Glomerular endothelial cell (primary cell): ENCODE data around the gene MAP1B. TPM values are rescaled to one million over a fixed set of nuclear protein-coding genes. Genes with fewer than 3 reads are reported as not detected.

Experiments used
- DNase-seq: peaks from one replicate; pipeline ENCODE4 v3.0.0-alpha.2; 2011; ENCODE audit warnings: low read depth, low spot score; ENCODE audit errors: extremely low read depth
- total RNA-seq: library from RNA; depleted of rRNA; stranded (reverse); fragments of >200 nt; gene quantifications from 2 replicates; pipeline ENCODE4 v1.2.3, GENCODE V29; 2015

Gene MAP1B
- total RNA-seq, 1 donor from 2014 or later = 401 TPM

DNA sequence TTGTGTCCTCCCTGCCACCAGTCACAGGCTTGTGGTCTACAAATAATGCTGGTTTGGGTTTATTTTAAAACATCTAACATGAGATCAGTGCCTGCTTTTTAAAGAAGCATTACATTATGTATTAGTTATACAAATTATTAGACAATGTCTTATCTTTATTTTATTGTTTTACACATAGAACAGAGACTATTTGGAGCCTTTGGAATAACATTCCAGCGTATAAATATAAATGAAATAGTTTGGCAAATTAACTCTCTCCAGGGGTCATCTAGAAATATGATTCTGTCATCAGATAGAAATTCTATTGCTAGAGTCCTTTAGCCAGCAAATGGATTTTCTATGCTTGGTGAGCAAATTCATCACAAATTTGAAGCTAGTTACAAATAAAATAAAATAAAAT, 22.4 kb downstream of the MAP1B start:
- DNase-seq = no peak

DNA sequence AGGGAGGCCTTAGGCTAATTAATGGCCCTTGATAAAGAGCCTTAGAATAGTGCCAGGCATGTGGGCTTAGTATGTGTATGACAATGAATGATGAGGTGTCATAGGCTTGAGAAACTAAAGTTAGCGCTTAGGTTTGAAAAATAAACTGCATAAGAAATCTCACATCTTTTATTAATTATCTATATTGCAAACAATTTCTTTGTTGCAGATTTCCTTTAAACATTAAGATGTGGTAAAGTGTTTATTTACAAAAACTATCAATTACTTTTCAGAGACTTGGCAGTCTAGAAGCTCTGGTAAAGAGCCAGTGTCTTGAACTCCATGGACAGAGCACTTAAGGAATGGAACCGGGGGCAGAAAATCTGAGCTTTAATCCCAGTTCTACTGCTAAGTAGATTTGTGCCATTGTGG, 23.1 kb downstream of the MAP1B start:
- no peak for DNase-seq

DNA sequence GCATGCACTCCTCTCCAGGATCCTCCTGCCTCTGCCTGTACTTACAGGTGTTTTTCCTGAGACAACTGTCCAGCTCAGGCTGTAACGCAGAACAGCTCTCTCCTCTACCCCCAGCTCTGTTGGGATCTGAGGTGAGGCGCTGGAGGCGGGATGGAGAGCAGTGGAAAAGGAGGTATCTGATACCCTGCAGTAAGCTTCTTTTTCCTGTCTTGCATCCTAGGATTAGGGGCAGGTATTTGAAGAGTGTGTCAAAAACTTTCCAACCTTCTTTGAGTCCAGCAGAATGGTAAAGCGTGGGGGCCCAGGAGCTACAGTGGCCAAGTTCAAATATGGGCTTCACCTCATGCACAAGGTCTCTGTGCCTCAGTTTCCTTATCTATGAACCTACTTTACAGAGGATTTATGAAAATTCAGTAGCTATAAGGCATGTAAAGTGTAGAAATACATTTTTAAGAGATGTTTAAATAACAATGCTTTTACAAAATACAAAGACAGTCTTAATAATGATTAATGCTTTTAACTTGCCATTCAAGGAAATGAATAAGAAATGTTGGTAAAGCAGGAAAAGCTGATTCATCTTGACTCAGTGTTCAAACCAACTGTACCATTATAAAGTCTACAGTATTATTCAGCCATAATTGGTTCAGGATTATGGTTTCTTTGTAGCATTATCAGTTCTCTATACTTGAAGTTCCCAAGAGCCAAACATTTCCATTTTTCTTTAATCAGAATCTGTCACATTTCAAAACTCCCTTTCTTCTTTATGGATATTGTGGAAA, 26.1 kb downstream of the MAP1B start:
- DNase-seq = no peak

DNA sequence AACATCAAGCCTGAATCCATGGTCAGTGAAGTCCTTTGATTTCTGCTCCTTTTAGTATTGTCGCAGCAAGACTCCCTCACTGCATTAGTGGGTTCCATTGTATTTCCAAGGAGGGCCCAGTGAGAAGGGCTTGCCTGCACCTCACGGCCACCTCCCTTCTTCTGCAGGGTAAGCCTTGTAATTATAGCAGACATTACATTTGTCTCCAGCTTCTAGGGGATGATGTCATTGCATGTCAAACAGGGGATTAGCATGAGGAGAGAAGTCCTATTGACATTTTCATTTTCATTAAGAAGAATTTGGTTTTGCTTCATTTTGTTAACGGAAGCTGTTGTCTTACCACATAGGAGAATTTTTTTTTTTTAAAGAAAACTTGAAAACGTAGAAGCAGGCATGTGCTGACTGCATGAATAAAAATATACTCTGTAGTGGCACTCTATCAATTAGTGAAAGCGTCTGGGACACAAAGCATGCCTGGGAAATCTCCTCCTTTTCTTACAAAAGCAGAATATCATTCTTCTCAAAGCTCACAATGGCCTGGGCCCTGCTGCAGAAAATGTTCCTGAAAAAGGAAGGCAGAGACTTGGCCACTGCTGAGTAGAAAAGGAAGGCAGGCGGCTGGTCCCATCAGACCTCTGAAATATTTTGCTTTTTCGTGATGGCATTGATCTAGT, 27.1 kb downstream of the MAP1B start:
- DNase-seq = no peak

DNA sequence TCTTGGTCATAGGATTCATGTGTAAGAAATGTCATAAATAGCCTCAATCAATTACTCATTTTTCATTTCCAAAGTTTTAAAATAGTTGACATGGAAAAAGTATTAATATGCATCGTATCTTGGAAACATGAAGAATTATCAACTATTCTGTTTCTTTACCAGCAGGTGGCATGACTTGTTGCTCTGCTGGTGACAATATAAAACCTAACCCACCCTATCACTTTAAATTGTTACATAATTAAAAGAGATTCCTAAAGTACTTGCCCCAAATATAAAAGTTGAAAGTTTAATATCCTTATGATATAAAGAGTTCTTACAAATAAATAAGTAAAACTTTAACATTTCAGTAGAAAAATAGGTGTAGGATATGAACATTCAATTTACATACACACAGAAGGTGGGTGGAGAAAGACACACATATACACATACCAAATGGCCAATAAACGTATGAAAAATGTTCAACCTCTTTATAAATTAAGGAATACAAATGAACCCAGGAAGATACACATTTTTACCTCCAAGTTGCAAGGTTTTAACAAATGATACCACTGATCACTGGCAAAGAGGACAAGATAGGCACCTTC, 30.6 kb downstream of the MAP1B start:
- no peak for DNase-seq

DNA sequence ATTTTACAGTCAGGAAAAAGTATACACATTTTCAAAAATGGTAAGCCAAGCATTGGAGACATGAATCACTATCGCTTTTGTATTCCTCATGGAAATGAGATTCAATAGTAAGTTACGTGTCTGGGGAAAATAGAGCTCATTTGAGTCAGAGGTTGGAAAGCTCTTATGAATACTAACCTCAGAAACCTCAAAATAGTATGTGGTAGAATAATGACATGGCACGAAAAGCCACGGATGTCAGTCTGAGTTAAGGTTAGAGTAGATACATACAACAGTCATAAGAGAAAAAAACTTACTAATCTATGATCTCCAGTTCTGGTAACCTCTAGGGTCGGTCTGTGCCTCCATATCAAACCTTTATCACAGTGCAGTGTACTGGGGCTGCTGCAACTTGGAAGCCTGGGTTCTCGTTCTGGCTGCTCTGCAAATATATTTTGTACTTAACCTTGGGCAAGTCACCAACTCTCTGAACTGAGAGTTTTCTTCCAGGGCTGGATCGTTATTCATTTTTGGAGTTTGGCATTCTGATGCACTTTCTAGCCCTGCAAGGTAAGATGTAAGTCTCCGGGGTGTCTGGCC, 31.8 kb downstream of the MAP1B start:
- DNase-seq = no peak

DNA sequence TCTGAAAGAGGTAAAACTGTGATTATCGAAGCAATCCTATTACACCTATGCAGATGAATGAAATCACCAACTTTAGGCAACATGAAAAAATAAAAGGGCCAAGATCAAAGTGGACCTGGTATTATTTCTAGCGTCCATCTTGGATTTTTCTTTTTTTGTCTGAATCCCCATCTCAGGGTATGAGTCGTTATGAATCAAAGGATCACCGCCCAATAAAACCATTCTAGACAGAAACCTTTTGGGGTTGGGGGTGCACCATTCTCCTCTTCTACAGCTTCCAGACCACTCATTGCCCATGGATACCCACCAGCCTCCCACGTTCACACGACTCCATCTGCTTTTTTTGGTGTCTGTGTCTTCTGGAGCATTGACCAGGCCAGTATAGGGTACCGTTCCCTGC, 33.4 kb downstream of the MAP1B start:
- DNase-seq = no peak

DNA sequence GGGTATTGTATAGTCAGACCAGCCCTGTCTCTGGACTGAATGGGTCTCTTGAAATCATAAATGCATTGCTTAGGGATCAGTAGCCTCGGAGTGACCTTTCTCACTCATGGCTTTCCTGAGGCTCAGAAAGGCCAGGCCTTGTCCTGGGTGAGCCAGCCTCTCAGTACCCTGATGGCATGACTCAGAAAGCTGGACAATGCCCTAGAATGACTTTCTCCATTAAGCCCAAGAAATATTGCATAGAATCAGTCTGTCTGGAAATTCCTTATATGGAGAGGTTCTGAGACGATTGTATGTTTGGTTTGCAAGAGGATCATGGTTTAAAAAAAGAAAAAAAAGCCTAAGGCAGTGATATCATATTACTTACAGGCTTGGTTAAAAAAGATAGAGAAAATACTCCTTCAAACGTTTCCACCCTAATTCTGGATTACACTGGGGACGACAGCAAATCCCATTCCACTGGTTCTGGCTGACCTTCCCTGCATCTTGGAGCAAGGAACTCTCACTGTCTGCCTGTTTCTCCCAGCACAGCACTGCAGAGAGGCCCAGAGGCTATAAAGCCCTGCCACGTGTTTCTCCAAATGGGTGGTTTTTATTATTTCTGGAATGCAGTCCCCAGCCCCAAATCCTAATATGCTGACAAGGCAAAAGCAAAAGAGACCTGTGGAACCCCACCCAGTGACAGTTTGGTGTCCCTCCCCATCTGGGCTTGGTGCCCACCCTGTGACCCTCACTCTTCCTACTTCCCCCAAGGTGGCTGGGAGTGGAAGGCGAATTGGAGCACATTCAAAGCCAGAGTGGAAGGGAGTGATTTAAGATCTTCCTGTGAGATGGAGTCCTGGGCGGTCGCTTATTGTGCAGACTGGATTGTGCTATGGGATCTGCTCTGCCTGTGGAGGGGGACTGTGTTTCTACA, 34.4 kb downstream of the MAP1B start:
- peak; percentile 88 for DNase-seq

DNA sequence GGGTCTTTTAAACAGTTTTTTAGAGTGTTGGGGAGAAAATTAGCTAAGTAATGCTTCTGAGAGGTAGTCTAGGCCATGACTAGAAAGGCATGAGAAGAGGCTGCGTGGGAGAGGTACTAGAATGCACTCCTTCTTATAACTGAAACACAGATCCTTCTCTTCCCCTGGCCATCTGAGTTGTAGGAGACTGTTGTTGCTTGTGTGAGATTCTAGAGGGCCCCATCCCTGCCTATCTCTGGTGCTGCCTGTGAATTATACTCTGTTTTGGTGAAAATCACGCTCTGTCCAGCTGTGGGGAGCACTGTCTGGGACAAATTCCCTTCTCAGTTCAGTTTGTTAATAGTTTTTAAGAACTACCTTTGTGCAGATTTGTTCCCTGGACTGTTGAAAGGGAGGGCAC, 37.5 kb downstream of the MAP1B start:
- no peak for DNase-seq

DNA sequence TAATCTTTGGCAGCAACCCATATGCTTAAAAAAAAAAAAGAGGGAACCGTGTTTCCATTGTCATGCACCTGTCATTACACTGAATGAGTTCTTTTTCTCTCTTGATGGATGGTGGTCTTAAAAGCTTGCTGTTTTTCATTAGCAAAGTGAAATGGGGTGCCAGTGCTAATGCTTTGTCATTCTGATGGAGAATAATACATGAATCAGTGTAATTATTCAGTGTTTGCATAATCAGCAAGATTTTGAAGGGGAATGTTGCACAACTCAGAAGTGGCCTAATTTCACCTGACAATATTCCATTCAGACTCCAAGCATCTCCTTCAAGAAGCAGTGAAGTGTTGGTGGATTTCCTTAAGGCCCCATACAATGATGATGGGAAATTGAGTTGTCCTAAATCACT, 38.1 kb downstream of the MAP1B start:
- no peak for DNase-seq

DNA sequence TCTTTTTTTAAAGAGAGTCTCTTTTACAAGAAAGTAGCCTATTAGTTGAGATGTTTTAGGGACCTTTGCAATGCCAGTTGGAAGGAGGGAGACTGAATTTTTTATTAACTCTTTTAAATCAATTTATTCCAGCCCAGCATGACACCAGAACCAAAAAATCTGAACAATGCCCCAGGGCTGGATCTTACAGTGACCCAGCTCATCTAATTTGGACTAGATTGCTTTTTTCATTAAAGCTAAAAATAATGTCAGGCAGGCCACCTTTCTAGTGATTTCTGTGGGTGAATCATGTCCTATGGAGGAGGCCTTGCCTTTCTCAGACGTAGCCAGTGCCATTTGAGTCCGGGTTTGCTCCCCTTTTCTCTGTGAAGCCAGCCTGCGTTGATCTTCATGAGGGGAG, 38.8 kb downstream of the MAP1B start:
- no peak for DNase-seq

DNA sequence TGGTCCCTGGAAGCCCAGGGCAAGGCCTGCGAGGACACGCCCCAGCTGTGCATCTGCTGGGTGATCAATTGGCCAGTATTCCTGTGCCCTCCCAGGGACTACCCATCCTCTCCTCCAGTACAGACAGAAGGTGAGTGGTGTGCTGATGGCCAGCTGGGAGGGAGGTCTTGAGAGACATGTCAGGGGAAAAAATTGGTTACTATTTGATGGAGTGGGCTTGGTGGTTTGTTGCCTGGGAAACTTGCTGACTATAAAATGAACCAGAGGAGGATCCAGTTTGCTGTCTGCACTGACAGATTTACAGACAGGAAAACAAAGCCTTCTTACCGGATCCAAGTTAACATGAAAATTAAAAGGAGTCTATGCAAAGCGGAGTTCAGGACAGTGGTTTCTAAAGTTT, 40.3 kb downstream of the MAP1B start:
- DNase-seq = no peak

DNA sequence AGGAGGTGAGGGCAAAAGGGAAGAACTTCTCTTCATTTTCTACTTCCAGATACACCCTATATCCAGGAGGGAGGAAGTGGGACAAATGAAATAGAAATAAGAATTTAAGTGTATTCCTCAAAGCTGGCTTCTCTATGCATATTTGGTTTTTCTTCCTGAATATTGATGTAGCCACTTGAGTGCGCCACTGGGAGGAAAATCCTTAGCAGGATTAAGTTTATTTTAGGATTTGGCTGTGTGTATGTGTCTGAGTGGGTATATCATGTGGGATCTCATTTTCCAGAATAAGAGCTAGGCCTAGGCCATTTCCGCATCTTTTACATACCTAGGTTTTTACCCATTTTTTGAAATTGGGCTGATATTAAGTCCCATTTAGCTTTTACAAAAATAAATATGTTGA, 42.5 kb downstream of the MAP1B start:
- no peak for DNase-seq

DNA sequence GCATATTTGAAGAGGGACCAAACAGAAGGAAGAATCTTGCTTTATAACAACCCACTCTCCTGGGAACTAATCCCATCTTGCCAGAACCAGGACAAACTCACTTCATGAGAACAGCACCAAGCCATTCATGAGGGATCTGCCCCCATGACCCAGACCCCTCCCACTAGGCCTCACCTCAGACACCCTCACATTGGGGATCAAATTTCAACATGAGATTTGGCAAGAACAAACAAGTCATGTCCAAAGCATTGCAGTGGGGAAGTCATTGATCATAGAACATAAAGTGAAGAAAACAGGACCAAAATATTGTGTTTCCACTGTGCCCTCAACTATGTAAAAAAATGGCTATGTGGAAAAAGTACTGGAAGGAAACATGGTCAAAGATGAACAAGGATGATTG, 43.9 kb downstream of the MAP1B start:
- no peak for DNase-seq

DNA sequence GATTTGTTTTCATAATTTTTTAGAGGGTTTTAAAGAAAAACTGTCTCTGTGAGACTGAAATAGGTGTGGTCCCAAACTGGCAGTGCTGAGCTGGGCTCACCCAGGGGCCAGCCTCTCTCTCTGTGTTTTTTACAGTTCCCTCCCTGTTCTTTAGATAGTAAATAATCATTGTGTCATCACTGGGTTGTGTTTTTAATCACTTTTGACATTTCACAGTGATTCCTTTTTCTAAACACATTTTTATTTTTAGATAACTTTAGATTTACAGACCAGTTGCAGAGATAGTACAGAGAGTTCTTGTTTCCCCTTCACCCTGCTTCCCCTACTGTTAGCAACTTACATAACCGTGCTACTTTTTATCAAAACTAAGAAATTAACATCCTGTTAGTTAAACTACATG, 44.4 kb downstream of the MAP1B start:
- DNase-seq = no peak

DNA sequence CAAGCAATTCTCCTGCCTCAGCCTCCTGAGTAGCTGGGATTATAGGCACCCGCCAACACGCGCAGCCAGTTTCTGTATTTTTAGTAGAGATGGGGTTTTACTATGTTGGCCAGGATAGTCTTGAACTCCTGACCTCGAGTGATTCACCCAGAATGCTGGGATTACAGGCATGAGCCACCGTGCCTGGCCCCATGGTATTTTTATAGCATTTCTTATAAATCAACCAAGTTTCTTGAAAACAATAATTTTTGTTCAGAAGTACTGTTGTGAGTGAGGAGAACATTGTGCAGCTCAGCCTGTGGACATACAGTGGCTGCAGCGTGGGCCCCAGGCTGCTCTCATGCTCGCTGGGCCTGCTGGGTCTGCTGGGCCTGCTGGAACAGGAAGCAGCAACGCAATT, 45.3 kb downstream of the MAP1B start:
- DNase-seq = no peak

DNA sequence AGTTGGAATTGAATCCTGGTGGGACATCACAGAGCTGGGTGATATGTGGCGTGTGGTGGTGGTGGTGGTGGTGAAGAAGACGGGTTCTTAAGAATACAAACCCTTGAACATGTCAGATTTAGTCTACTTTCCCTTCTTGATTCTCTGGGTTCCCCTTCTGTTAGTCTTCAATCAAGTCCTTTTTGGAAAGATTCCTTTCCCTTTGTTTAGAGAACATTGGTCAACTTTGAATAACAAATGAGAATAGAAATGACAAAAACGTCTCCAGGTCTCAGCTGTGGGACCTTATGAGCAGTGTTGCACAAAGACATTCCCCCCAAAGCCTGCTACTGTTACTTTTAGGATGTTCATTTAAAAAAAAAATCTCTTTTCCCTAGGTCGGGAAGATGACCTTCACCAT, 46.3 kb downstream of the MAP1B start:
- DNase-seq = no peak

DNA sequence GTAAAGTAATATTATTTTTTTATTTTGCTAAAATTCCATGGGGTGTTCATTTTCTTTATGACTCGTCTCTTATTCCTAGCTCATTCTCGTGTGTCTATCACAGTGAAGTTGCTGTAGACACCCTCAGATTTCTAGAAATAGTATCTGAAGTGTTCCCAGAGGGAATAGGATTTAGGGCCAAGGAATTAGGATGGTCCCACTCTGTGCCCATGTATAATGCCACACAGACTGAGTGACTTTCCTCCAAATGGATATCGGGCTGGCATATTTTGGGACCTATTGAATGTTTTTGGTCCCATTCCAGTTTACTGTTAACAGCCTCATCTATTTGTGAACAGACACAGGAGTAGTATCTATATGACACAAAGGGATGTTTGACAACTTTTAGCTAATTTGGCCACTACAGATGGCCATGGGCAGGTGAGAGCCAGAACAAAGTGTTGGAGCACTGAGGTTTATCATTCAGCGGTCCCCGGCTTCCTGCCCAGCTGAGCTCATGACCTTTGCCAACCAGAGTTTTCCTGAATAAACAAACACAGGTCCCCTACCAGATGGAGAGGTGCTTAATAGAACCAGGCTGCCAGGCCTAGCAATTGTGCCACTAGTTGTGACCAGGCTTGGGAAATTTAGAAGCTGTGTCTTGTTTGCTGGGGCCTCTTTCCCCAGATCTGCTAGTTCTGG, 46.9 kb downstream of the MAP1B start:
- no peak for DNase-seq

DNA sequence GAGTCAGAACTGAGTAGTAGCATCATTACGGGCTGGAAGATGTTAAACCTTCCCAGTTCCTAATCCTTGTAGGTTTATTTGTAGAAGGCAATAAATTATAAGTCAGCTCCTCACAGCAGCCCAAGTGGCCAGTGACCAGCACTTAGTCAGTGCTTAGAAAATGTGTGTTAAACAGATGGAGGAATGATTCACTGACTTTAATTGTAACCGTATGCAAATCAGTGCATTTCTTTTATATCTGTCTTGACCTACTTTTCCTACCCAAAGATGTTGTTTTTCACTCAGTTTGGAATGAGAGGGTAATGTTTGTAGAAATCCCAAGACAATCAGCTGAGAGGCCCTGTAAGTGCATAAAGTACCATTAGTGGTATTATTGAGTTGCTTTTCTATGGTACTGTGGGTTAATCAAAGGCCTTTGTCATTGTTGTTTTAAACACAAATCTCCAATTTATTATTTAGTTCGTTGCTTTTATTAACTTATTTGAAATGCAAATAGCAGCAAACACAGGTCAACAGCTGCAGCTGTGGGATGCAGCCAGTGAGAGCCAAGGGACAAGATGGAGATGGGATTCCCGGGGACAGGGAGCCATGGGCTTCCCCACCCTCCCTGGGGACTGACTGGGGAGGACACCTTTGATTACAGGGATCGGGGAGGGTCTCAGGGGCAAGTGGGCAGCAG, 49.8 kb downstream of the MAP1B start:
- DNase-seq = no peak

DNA sequence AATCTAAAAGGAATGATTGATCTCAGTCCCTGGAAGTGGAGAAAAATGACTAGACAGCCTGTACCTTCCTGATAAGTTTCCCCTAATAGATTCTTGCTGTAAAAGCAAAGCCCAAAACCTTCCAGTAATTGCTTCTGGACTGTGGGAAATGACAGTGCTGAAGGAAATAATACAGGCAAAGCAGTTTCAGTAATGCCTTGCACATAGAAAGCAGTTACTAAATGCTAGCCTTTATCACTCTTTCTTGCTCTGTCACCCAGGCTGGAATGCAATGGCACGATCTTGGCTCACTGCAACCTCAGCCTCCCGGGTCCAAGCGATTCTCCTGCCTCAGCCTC, 50.3 kb downstream of the MAP1B start:
- DNase-seq = no peak
